Measurements from ENCODE around the gene ZNF607. TPM values are rescaled to one million over a fixed set of nuclear protein-coding genes. Genes with fewer than 3 reads are reported as not detected.
"Not testable (repeated sequence)": the region's sequence is repeated elsewhere in the genome, so short reads cannot be mapped to it uniquely, and the experiment has no call there.

ZNF607 gene
- total and polyA plus RNA-seq, 3 experiments from 2014 or later: 7.1 to 8.8 (median 7.7) TPM

- peaks cover 20 to 93% (median 85%) of the 10 kb centered on the region in 5 donors for H3K9me3 Mint-ChIP-seq
- POLR2A ChIA-PET: no interaction called here
Observed at GRCh38 chr19:37669450-37669914, 50.1 kb downstream of the ZNF607 start.

DNA sequence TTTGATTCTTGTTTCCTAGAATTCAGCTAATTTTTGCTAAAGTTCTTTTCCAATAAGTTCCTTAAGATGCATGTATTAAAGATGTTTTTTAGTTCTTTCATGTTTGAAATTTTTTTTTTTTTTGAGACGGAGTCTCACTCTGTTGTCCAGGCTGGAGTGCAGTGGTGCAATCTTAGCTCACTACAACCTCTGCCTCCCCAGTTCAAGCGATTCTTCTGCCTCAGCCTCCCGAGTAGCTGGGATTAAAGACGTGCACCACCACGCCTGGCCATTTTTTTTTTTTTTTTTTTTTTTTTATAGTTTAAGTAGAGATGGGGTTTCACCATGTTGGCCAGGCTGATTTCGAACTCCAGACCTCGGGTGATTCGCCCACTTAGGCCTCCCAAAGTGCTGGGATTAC is 62.4 kb downstream of the ZNF607 start:
- POLR2A ChIA-PET: not testable (repeated sequence)

More at GRCh38 chr19:37669450-37669914, 50.1 kb downstream of the ZNF607 start:
- H3K27ac ChIP-seq (ENCODE audit: low read depth, low read length): no peak overlapping the region
- CTCF ChIA-PET: no interaction called here
- H3K4me1 Mint-ChIP-seq: no peaks in the 10 kb centered on the region
- H3K36me3 Mint-ChIP-seq: peaks cover 3 to 33% (median 25%) of the 10 kb centered on the region in 3 donors
- H3K9me3 ChIP-seq (ENCODE audit: low read length): peaks cover 26% of the 10 kb centered on the region
- no peak overlapping the region for H3K4me3 ChIP-seq (ENCODE audit: low read length)
- H3K27me3 Mint-ChIP-seq: no peaks in the 10 kb centered on the region
- H3K27ac Mint-ChIP-seq: no peak overlapping the region
- H3K27me3 ChIP-seq (ENCODE audit: insufficient read depth, low read length, poor library complexity, severe bottlenecking): no peaks in the 10 kb centered on the region
- H3K4me1 ChIP-seq (ENCODE audit: insufficient read depth, low read length): no peaks in the 10 kb centered on the region
- H3K4me3 Mint-ChIP-seq: no peak overlapping the region
- no peaks in the 10 kb centered on the region for H3K36me3 ChIP-seq (ENCODE audit: insufficient read depth, low read length)
- DNase-seq: no peak

GRCh38 chr19:37655689-37656371 is 63.7 kb downstream of the ZNF607 start:
- DNase-seq: peak; percentile 71 to 88 (median 81)
- H3K4me3 ChIP-seq (ENCODE audit: low read length): peak overlapping the region; percentile 86
- H3K27ac ChIP-seq (ENCODE audit: low read depth, low read length): peak overlapping the region; percentile 72
- ChIA-PET CTCF (no interaction called here), POLR2A (interaction anchor here (1.3 to 2.1 kb wide), 2 partner anchors 37 to 61 kb away, joined by 6 read pairs; partner anchors contain the start of genes ZNF540 and ZNF571)
- no peaks in the 10 kb centered on the region for H3K27me3 ChIP-seq (ENCODE audit: insufficient read depth, low read length, poor library complexity, severe bottlenecking)
- Mint-ChIP-seq H3K27me3 (peaks cover 0 to 2% of the 10 kb centered on the region in 2 donors), H3K4me3 (peak overlapping the region; percentile 92 to 99 (median 94)), H3K27ac (peak overlapping the region; percentile 88 to 97 (median 94)), H3K36me3 (peaks cover 4 to 17% (median 5%) of the 10 kb centered on the region in 3 donors), H3K4me1 (peaks cover 30 to 39% (median 35%) of the 10 kb centered on the region in 3 donors), H3K9me3 (peaks cover 0 to 9% (median 3%) of the 10 kb centered on the region in 5 donors)
- H3K36me3 ChIP-seq (ENCODE audit: insufficient read depth, low read length): no peaks in the 10 kb centered on the region
- H3K4me1 ChIP-seq (ENCODE audit: insufficient read depth, low read length): peaks cover 18% of the 10 kb centered on the region
- no peaks in the 10 kb centered on the region for H3K9me3 ChIP-seq (ENCODE audit: low read length)

More for the DNA sequence above, 62.4 kb downstream of the ZNF607 start:
- Mint-ChIP-seq H3K9me3 (peaks cover 0 to 18% (median 6%) of the 10 kb centered on the region in 5 donors), H3K4me1 (peaks cover 30 to 39% (median 35%) of the 10 kb centered on the region in 3 donors), H3K4me3 (peak overlapping the region in 6 of 7 donors; percentile 92 to 97 (median 94)), H3K36me3 (peaks cover 4 to 18% (median 9%) of the 10 kb centered on the region in 3 donors), H3K27ac (peak overlapping the region in 4 of 8 donors; percentile 2 to 88 (median 62))
- CTCF ChIA-PET: interaction anchor here (0.7 kb wide), 1 partner anchor 524 kb away, joined by 3 read pairs; no protein-coding TSS in a partner anchor
- H3K27me3 ChIP-seq (ENCODE audit: insufficient read depth, low read length, poor library complexity, severe bottlenecking); H3K27ac ChIP-seq (ENCODE audit: low read depth, low read length); H3K4me3 ChIP-seq (ENCODE audit: low read length); H3K36me3 ChIP-seq (ENCODE audit: insufficient read depth, low read length); H3K9me3 ChIP-seq (ENCODE audit: low read length); DNase-seq; H3K27me3 Mint-ChIP-seq: not testable (repeated sequence)
- H3K4me1 ChIP-seq (ENCODE audit: insufficient read depth, low read length): peaks cover 18% of the 10 kb centered on the region

DNA sequence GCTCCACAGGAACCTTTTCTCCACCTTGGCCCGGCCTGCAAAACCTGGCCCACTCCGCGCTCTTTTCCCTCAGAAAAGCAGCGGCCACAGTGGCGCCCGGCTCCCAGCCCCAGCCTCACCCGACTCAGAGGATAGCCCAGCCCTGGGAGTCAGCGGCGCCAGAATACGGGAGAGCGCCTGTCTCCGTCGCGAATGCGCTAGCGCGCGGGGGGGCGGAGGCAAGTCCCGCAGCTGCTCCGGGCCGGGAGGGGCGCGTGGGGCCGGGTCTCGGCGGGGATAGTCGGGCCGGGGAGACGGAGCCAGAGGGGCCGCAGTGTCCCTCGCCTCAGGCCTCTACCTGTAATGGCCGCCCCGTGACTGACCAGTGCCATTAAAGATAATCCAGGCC is 64.3 kb downstream of the ZNF607 start, which contains the start of gene ZFP30:
Gene ZFP30, minus strand, starts transcription at position 165 of the 388 bp plus-strand sequence. CDS start 7,643 bp downstream, outside the sequence.
- no peaks in the 10 kb centered on the region for H3K36me3 ChIP-seq (ENCODE audit: insufficient read depth, low read length)
- peaks cover 4 to 19% (median 5%) of the 10 kb centered on the region in 3 donors for H3K36me3 Mint-ChIP-seq
- peak within 1 kb of the TSS; percentile 88 to 97 (median 94) for H3K27ac Mint-ChIP-seq
- ChIA-PET CTCF (no interaction called here), POLR2A (interaction anchor here (0.6 to 2.1 kb wide), 3 partner anchors 37 to 186 kb away, joined by 3 to 6 read pairs (median 6); partner anchors contain the start of genes ZNF540, ZNF570 and ZNF571)
- H3K4me1 ChIP-seq (ENCODE audit: insufficient read depth, low read length): peaks cover 18% of the 10 kb centered on the region
- peaks cover 0 to 10% (median 0%) of the 10 kb centered on the region in 5 donors for H3K9me3 Mint-ChIP-seq
- H3K27me3 Mint-ChIP-seq: peaks cover 0 to 2% of the 10 kb centered on the region in 2 donors
- no peaks in the 10 kb centered on the region for H3K27me3 ChIP-seq (ENCODE audit: insufficient read depth, low read length, poor library complexity, severe bottlenecking)
- peak; percentile 67 to 83 (median 76) for DNase-seq
- peak within 1 kb of the TSS; percentile 92 to 99 (median 94) for H3K4me3 Mint-ChIP-seq
- H3K27ac ChIP-seq (ENCODE audit: low read depth, low read length): peak within 1 kb of the TSS; percentile 72
- no peaks in the 10 kb centered on the region for H3K9me3 ChIP-seq (ENCODE audit: low read length)
- peaks cover 30 to 39% (median 35%) of the 10 kb centered on the region in 3 donors for H3K4me1 Mint-ChIP-seq
- H3K4me3 ChIP-seq (ENCODE audit: low read length): peak within 1 kb of the TSS; percentile 86

DNA sequence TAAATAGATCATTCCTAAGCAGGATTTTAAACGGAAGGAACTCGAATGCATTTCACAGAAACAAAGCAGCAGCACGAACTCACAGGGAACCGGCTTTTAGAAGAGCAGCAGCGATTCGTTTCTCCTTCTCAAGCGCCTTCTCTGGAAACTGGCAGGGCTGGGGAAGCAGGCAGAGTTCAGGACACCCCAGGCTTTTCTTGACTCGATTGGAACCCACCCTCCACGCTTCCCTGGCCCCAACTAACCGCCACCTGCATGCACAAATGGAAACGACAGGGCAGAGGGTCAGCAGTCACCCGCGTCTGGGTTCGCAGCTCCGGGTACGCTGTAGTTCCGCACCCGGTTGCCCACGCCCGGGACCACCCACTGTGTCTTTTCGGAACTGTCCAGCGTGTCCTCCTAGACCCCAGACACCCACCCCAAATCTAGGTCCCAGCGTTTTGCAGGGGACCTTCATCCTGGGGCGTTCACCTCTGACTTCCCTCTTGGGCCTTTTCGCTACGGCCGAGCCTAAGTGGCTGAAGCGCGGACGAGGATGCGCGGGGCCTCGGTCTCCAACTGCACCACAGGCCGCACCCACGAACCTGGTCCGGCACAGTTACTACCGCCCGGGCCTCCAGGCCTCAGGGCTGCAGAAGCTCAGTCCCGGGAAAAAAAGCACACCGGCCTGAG is 64.8 kb downstream of the ZNF607 start:
- peak overlapping the region; percentile 58 to 97 (median 90) for H3K27ac Mint-ChIP-seq
- peaks cover 30 to 39% (median 35%) of the 10 kb centered on the region in 3 donors for H3K4me1 Mint-ChIP-seq

DNA sequence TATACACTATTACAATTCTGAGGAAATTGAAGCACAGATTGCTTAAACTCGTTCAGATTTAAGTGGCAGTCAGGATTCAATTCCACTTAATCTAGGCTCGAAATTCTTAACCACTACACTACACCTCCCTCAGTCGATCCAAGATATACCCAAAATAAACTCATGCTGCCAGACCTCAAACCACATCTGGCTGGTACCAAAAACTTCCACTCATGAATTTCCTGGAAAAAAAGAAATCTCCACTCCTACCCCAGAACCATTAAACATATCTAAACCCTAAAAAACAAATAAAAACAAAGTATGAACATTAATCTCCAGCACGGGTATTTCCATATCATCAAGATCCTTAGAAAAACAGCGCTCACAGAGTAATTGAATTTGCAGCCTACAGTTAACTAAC is 65.4 kb downstream of the ZNF607 start:
- H3K9me3 Mint-ChIP-seq: peaks cover 0 to 9% (median 0%) of the 10 kb centered on the region in 5 donors
- H3K4me1 Mint-ChIP-seq: peaks cover 30 to 39% (median 35%) of the 10 kb centered on the region in 3 donors
- peaks cover 7 to 25% (median 14%) of the 10 kb centered on the region in 3 donors for H3K36me3 Mint-ChIP-seq
- peak overlapping the region; percentile 92 to 99 (median 94) for H3K4me3 Mint-ChIP-seq
- Histone ChIP-seq H3K4me3 (ENCODE audit: low read length) (peak overlapping the region; percentile 86), H3K9me3 (ENCODE audit: low read length) (no peaks in the 10 kb centered on the region), H3K4me1 (ENCODE audit: insufficient read depth, low read length) (peaks cover 18% of the 10 kb centered on the region), H3K27ac (ENCODE audit: low read depth, low read length) (peak overlapping the region; percentile 72), H3K36me3 (ENCODE audit: insufficient read depth, low read length) (no peaks in the 10 kb centered on the region), H3K27me3 (ENCODE audit: insufficient read depth, low read length, poor library complexity, severe bottlenecking) (no peaks in the 10 kb centered on the region)
- peak overlapping the region; percentile 19 to 97 (median 88) for H3K27ac Mint-ChIP-seq
- POLR2A ChIA-PET: interaction anchor here (2.1 kb wide), 1 partner anchor 60 kb away, joined by 6 read pairs; the partner anchor contains the start of genes ZNF540 and ZNF571
- no peak for DNase-seq
- CTCF ChIA-PET: interaction anchor here (1.2 kb wide), 1 partner anchor 59 kb away, joined by 4 read pairs; the partner anchor contains the start of genes ZNF540 and ZNF571
- H3K27me3 Mint-ChIP-seq: peaks cover 0 to 2% of the 10 kb centered on the region in 2 donors

More for the DNA sequence above, 64.8 kb downstream of the ZNF607 start:
- Histone ChIP-seq H3K9me3 (ENCODE audit: low read length) (no peaks in the 10 kb centered on the region), H3K27ac (ENCODE audit: low read depth, low read length) (peak overlapping the region; percentile 72), H3K36me3 (ENCODE audit: insufficient read depth, low read length) (no peaks in the 10 kb centered on the region), H3K4me1 (ENCODE audit: insufficient read depth, low read length) (peaks cover 18% of the 10 kb centered on the region), H3K4me3 (ENCODE audit: low read length) (peak overlapping the region; percentile 86), H3K27me3 (ENCODE audit: insufficient read depth, low read length, poor library complexity, severe bottlenecking) (no peaks in the 10 kb centered on the region)
- peak overlapping the region; percentile 92 to 99 (median 94) for H3K4me3 Mint-ChIP-seq
- CTCF ChIA-PET: no interaction called here
- DNase-seq: peak in 3 of 5 donors; percentile 2 to 45 (median 19)
- peaks cover 4 to 21% (median 8%) of the 10 kb centered on the region in 3 donors for H3K36me3 Mint-ChIP-seq
- POLR2A ChIA-PET: interaction anchor here (0.6 to 2.1 kb wide), 3 partner anchors 38 to 186 kb away, joined by 3 to 6 read pairs (median 6); partner anchors contain the start of genes ZNF540, ZNF570 and ZNF571
- H3K9me3 Mint-ChIP-seq: peaks cover 0 to 12% (median 0%) of the 10 kb centered on the region in 5 donors
- H3K27me3 Mint-ChIP-seq: peaks cover 0 to 2% of the 10 kb centered on the region in 2 donors

All from CD8-positive, alpha-beta memory T cell (primary cell).